ENCODE results near the gene MRPL44. TPM values are rescaled to one million over a fixed set of nuclear protein-coding genes. Genes with fewer than 3 reads are reported as not detected.

The MRPL44 gene
- total RNA-seq, 1 donor from 2014 or later = 20.7 TPM

- ATAC-seq (no peak), DNase-seq (no peak)
- Histone ChIP-seq H3K27me3 (ENCODE audit: low read depth) (no peaks in the 10 kb centered on the region), H3K36me3 (no peaks in the 10 kb centered on the region), H3K4me1 (peaks cover 43% of the 10 kb centered on the region), H3K9me3 (no peaks in the 10 kb centered on the region), H3K4me3 (no peak overlapping the region), H3K27ac (no peak overlapping the region)
- TF ChIP-seq CTCF (IDR thresholded peaks at IDR 0.05) = no peak
- intact Hi-C loops (cut with DNase I) = no loop called here
Measured at GRCh38 chr2:223954401-223954800, 2.9 kb upstream of the MRPL44 start.

GRCh38 chr2:223956300-223956699 lies 963 bp upstream of the MRPL44 start:
- TF ChIP-seq CTCF (IDR thresholded peaks at IDR 0.05) = no peak
- Histone ChIP-seq H3K4me1 (peaks cover 48% of the 10 kb centered on the region), H3K36me3 (peaks cover 16% of the 10 kb centered on the region), H3K27ac (peak overlapping the region; percentile 84), H3K4me3 (no peak overlapping the region), H3K27me3 (ENCODE audit: low read depth) (no peaks in the 10 kb centered on the region), H3K9me3 (no peaks in the 10 kb centered on the region)
- DNase-seq (no peak), ATAC-seq (no peak)
- intact Hi-C loops (cut with DNase I) = no loop called here

- ATAC-seq (no peak), DNase-seq (no peak)
- Histone ChIP-seq H3K4me3 (peak overlapping the region; percentile 97), H3K9me3 (no peaks in the 10 kb centered on the region), H3K36me3 (peaks cover 36% of the 10 kb centered on the region), H3K4me1 (peaks cover 65% of the 10 kb centered on the region), H3K27ac (no peak overlapping the region), H3K27me3 (ENCODE audit: low read depth) (no peaks in the 10 kb centered on the region)
- intact Hi-C loops (cut with DNase I) = no loop called here
- TF ChIP-seq CTCF (IDR thresholded peaks at IDR 0.05) = no peak
Measured at GRCh38 chr2:223959688-223960087, 2.4 kb downstream of the MRPL44 start.

GRCh38 chr2:223967981-223968380 lies 10.7 kb downstream of the MRPL44 start:
- H3K27ac ChIP-seq = no peak overlapping the region
- peaks cover 4% of the 10 kb centered on the region for H3K4me1 ChIP-seq
- intact Hi-C loops (cut with DNase I) = no loop called here
- H3K36me3 ChIP-seq = peaks cover 45% of the 10 kb centered on the region
- TF ChIP-seq CTCF (IDR thresholded peaks at IDR 0.05) = no peak
- ATAC-seq = no peak
- no peak for DNase-seq
- no peaks in the 10 kb centered on the region for H3K27me3 ChIP-seq (ENCODE audit: low read depth)
- H3K9me3 ChIP-seq = no peaks in the 10 kb centered on the region
- H3K4me3 ChIP-seq = no peak overlapping the region

- peaks cover 38% of the 10 kb centered on the region for H3K36me3 ChIP-seq
- H3K9me3 ChIP-seq = no peaks in the 10 kb centered on the region
- intact Hi-C loops (cut with DNase I) = no loop called here
- DNase-seq (no peak), ATAC-seq (no peak)
- no peak overlapping the region for H3K27ac ChIP-seq
- no peak overlapping the region for H3K4me3 ChIP-seq
- H3K27me3 ChIP-seq (ENCODE audit: low read depth) = no peaks in the 10 kb centered on the region
- TF ChIP-seq CTCF (IDR thresholded peaks at IDR 0.05) = no peak
- no peaks in the 10 kb centered on the region for H3K4me1 ChIP-seq
Measured at GRCh38 chr2:223969315-223969714, 12.1 kb downstream of the MRPL44 start.

- no peaks in the 10 kb centered on the region for H3K9me3 ChIP-seq
- intact Hi-C loops (cut with DNase I) = no loop called here
- DNase-seq (no peak), ATAC-seq (no peak)
- no peak overlapping the region for H3K27ac ChIP-seq
- no peak for TF ChIP-seq CTCF (IDR thresholded peaks at IDR 0.05)
- peaks cover 33% of the 10 kb centered on the region for H3K36me3 ChIP-seq
- H3K27me3 ChIP-seq (ENCODE audit: low read depth) = no peaks in the 10 kb centered on the region
- no peak overlapping the region for H3K4me3 ChIP-seq
- H3K4me1 ChIP-seq = no peaks in the 10 kb centered on the region
Measured at GRCh38 chr2:223969856-223970255, 12.6 kb downstream of the MRPL44 start.
